Superior temporal gyrus (tissue), 1 donor: Measurements from ENCODE around the gene BCAM.
A peak's percentile ranks its signal among the peaks of the same experiment; 100 is the strongest.
"Not testable (repeated sequence)": the region's sequence is repeated elsewhere in the genome, so short reads cannot be mapped to it uniquely, and the experiment has no call there.

Source experiments
- DNase-seq: peaks from one replicate; pipeline ENCODE4 v3.0.0-alpha.2; 2016; ENCODE audit errors: extremely low spot score

BCAM gene

GRCh38 chr19:44808463-44809371 is at the start of gene BCAM:
Gene BCAM (plus strand): TSS chr19:44809103. CDS start chr19:44809125, 22 bp downstream.
- DNase-seq, result no peak

- DNase-seq, result no peak
Observed at GRCh38 chr19:44762038-44762437, 46.9 kb upstream of the BCAM start.

GRCh38 chr19:44765033-44765948 is 43.6 kb upstream of the BCAM start:
- DNase-seq, result no peak

- no peak for DNase-seq
Observed at GRCh38 chr19:44765949-44766335, 43.0 kb upstream of the BCAM start.

GRCh38 chr19:44767295-44768180 is 41.4 kb upstream of the BCAM start:
- no peak for DNase-seq

GRCh38 chr19:44770550-44771257 is 38.2 kb upstream of the BCAM start:
- DNase-seq, result peak; percentile 87

- not testable (repeated sequence) for DNase-seq
Observed at GRCh38 chr19:44772144-44772543, 36.8 kb upstream of the BCAM start.

GRCh38 chr19:44772959-44773358 is 35.9 kb upstream of the BCAM start:
- DNase-seq, result no peak

GRCh38 chr19:44775676-44776240 is 33.1 kb upstream of the BCAM start:
- no peak for DNase-seq

GRCh38 chr19:44776402-44777096 is 32.4 kb upstream of the BCAM start:
- no peak for DNase-seq

GRCh38 chr19:44777715-44778347 is 31.1 kb upstream of the BCAM start, which contains the start of gene CBLC:
Gene CBLC (plus strand): TSS chr19:44777890. CDS start chr19:44777932, 42 bp downstream.
- no peak for DNase-seq

- DNase-seq, result no peak
Observed at GRCh38 chr19:44779150-44779549, 29.8 kb upstream of the BCAM start.

- DNase-seq, result not testable (repeated sequence)
Observed at GRCh38 chr19:44781694-44782093, 27.2 kb upstream of the BCAM start.

GRCh38 chr19:44782729-44783128 is 26.2 kb upstream of the BCAM start:
- DNase-seq, result no peak

GRCh38 chr19:44783545-44783944 is 25.4 kb upstream of the BCAM start:
- DNase-seq, result no peak

- DNase-seq, result no peak
Observed at GRCh38 chr19:44785271-44785670, 23.6 kb upstream of the BCAM start.

- DNase-seq, result no peak
Observed at GRCh38 chr19:44785993-44786392, 22.9 kb upstream of the BCAM start.

- DNase-seq, result no peak
Observed at GRCh38 chr19:44788971-44789370, 19.9 kb upstream of the BCAM start.

GRCh38 chr19:44789943-44790483 is 18.9 kb upstream of the BCAM start:
- no peak for DNase-seq
